Endothelial cell of umbilical vein (primary cell): ENCODE measurements around the gene RPS14. TPM values are rescaled to one million over a fixed set of nuclear protein-coding genes. Genes with fewer than 3 reads are reported as not detected.
A peak's percentile ranks its signal among the peaks of the same experiment; 100 is the strongest.

ENCODE experiments used
- BruUV-seq: library from RNA; stranded (reverse); fragments of 400-500 nt; replicated peaks from 2 replicates; lab custom pipeline; 2021; lab: Mats Ljungman, UMichigan
- CTCF ChIA-PET: fragments of 300-600, 350-600 bp; sonication (Branson Sonifier 250); formaldehyde crosslinking; loops from one replicate; lab custom pipeline; 2021; ENCODE audit warnings: antibody characterized with exemption, inconsistent platforms; lab: Charles Lee
- POLR2A ChIA-PET: fragments of 300-600, 350-600 bp; sonication (Branson Sonifier 250); formaldehyde crosslinking; loops from one replicate; lab custom pipeline; 2021; ENCODE audit warnings: antibody characterized with exemption, inconsistent platforms; lab: Charles Lee
- DNase-seq: peaks from one replicate; pipeline ENCODE4 v3.0.0-alpha.2; 2011; ENCODE audit warnings: low read depth, low spot score
- FAIRE-seq: peaks from 2 replicates; lab custom pipeline; 2011; peaks lifted over from hg19 to GRCh38; lab: Jason Lieb, UNC
- H2AFZ ChIP-seq: 2 replicates; pipeline ENCODE4 v1.6.0; 2012; ENCODE audit warnings: low read depth, low read length, control low read depth, inconsistent platforms
- H3K27ac ChIP-seq: 2 replicates; pipeline ENCODE4 v1.5.1; 2011; ENCODE audit warnings: low read depth, mild to moderate bottlenecking, control low read depth, low read length, moderate library complexity; ENCODE audit not compliant: insufficient read depth
- H3K27me3 ChIP-seq, 2 experiments: 2 replicates each; pipeline versions ENCODE4 v1.6.0 to v1.6.1; 2011; ENCODE audit warnings: low read length in 2 of 2, mixed read lengths in 1 of 2; ENCODE audit not compliant: control insufficient read depth in 2 of 2, insufficient read depth in 2 of 2
- H3K36me3 ChIP-seq, 2 experiments: 2 replicates in 1 of 2; 3 replicates in 1 of 2; pipeline ENCODE4 v1.5.1; 2011; ENCODE audit warnings: low read length in 2 of 2, mild to moderate bottlenecking in 1 of 2, moderate library complexity in 1 of 2; ENCODE audit not compliant: control insufficient read depth in 2 of 2, insufficient read depth in 2 of 2; ENCODE audit errors: extremely low read depth in 1 of 2
- H3K4me1 ChIP-seq: 3 replicates; pipeline ENCODE4 v1.5.1; 2011; ENCODE audit warnings: mild to moderate bottlenecking, low read length; ENCODE audit not compliant: control insufficient read depth, insufficient read depth; ENCODE audit errors: extremely low read depth
- H3K4me2 ChIP-seq: 2 replicates; pipeline ENCODE4 v1.6.1; 2011; ENCODE audit warnings: low read length, control low read depth, mixed read lengths; ENCODE audit not compliant: insufficient read depth
- H3K4me3 ChIP-seq, 3 experiments: fragments of 200-600 bp in 1 of 3; sonication (generic), shearing (Covaris generic) in 1 of 3; replicated peaks in 1 of 3; 2 replicates each; pipeline ENCODE4 v1.5.1; 2011 to 2016; ENCODE audit warnings: control low read depth in 3 of 3, low read length in 3 of 3, mild to moderate bottlenecking in 2 of 3, inconsistent platforms in 1 of 3, low read depth in 1 of 3, moderate library complexity in 1 of 3; ENCODE audit not compliant: insufficient read depth in 1 of 3
- H3K79me2 ChIP-seq: 2 replicates; pipeline ENCODE4 v1.6.0; 2012; ENCODE audit warnings: low read length, inconsistent platforms; ENCODE audit not compliant: control insufficient read depth, insufficient read depth
- H3K9ac ChIP-seq: replicated peaks from 2 replicates; pipeline ENCODE3; 2011; ENCODE audit warnings: low read length, control low read depth; ENCODE audit not compliant: insufficient read depth; ENCODE audit errors: extremely low read depth
- H3K9me1 ChIP-seq: replicated peaks from 3 replicates; pipeline ENCODE4 v1.6.0; 2011; ENCODE audit warnings: mild to moderate bottlenecking, low read length; ENCODE audit not compliant: control insufficient read depth, insufficient read depth; ENCODE audit errors: extremely low read depth
- H3K9me3 ChIP-seq: replicated peaks from 2 replicates; pipeline ENCODE4 v1.5.1; 2012; ENCODE audit warnings: low read length, inconsistent platforms; ENCODE audit not compliant: control insufficient read depth, insufficient read depth
- H4K20me1 ChIP-seq: replicated peaks from 2 replicates; pipeline ENCODE3; 2011; ENCODE audit warnings: mild to moderate bottlenecking, low read length; ENCODE audit not compliant: control insufficient read depth, insufficient read depth; ENCODE audit errors: extremely low read depth
- CTCF ChIP-seq, 2 donors: IDR thresholded peaks; 1 replicate in 1 of 2; 2 replicates in 1 of 2; pipeline ENCODE4 v1.5.1; 2011; ENCODE audit warnings: low read length in 2 of 2, mild to moderate bottlenecking in 2 of 2, moderate library complexity in 2 of 2, control low read depth in 1 of 2, inconsistent platforms in 1 of 2, low read depth in 1 of 2; ENCODE audit not compliant: insufficient read depth in 1 of 2; ENCODE audit errors: extremely low read depth in 1 of 2
- EZH2 ChIP-seq: IDR thresholded peaks from 2 replicates; pipeline ENCODE4 v1.6.1; 2012; ENCODE audit warnings: borderline replicate concordance, low read depth, mild to moderate bottlenecking, moderate library complexity, low read length, inconsistent platforms; ENCODE audit not compliant: severe bottlenecking
- GATA2 ChIP-seq: IDR thresholded peaks from 2 replicates; pipeline ENCODE4 v1.7.0; 2011; ENCODE audit warnings: low read depth, mild to moderate bottlenecking, moderate library complexity, mixed read lengths, low read length; ENCODE audit not compliant: insufficient read length, insufficient read depth
- POLR2A ChIP-seq: IDR thresholded peaks from 2 replicates; pipeline ENCODE4 v1.6.1; 2012; ENCODE audit warnings: low read depth, mild to moderate bottlenecking, control low read depth, low read length
- POLR2AphosphoS5 ChIP-seq: IDR thresholded peaks from 2 replicates; pipeline ENCODE4 v1.6.1; 2012; ENCODE audit warnings: low read depth, mild to moderate bottlenecking, control low read depth, low read length, moderate library complexity; ENCODE audit not compliant: insufficient read depth
- dilution Hi-C: fragments of 300-500 bp; cut with MboI; formaldehyde crosslinking; loops from one replicate; pipeline ENCODE4 v1.15.0; 2019; ENCODE audit warnings: low sequenced_read_pairs; ENCODE audit not compliant: extremely low pct_ligation_motif_present
- intact Hi-C: fragments of 100-400 bp; cut with micrococcal nuclease; formaldehyde crosslinking; loops from one replicate; pipeline ENCODE4 v1.10.0; 2022
- polyA plus RNA-seq, 4 experiments: library from polyadenylated mRNA; depleted of rRNA in 3 of 4; stranded (reverse) in 3 of 4; unstranded in 1 of 4; fragments of >200 nt; gene quantifications; 2 replicates each; pipeline versions ENCODE4 v1.2.1 to v1.2.3, GENCODE V29; 2011 to 2012; ENCODE audit warnings: missing spikeins in 1 of 4
- total RNA-seq: library from RNA; stranded (reverse); gene quantifications from 2 replicates; pipeline ENCODE4 v1.2.3, GENCODE V29; 2021
- TF ChIP-seq, protein P1 (sequence below): IDR thresholded peaks from 2 replicates; pipeline ENCODE4 v1.6.1; 2011; ENCODE audit not compliant: insufficient read depth, insufficient read length

The RPS14 gene
- total and polyA plus RNA-seq, 2 donors (not counting 3 experiments of a cell fraction or from before 2014, with no cell fraction given), result 1,852 to 5,521 TPM

- ChIA-PET CTCF (interaction anchor here (2.1 to 6.1 kb wide), 4 partner anchors 12 to 126 kb away, joined by 6 to 70 read pairs (median 10); no protein-coding TSS in a partner anchor), POLR2A (no interaction called here)
- H3K9me3 ChIP-seq, result no peaks in the 10 kb centered on the region
- H3K79me2 ChIP-seq, result no peaks in the 10 kb centered on the region
- no peak for DNase-seq
- H4K20me1 ChIP-seq, result no peaks in the 10 kb centered on the region
- dilution Hi-C loops, result no loop called here
- H3K9me1 ChIP-seq, result no peaks in the 10 kb centered on the region
- intact Hi-C loops, result loop anchor here (1.0 kb wide), 1 partner anchor 37 kb away; no protein-coding TSS in a partner anchor
- no peaks in the 10 kb centered on the region for H3K4me1 ChIP-seq
- H3K27ac ChIP-seq, result no peak overlapping the region
- no peak overlapping the region for H3K4me3 ChIP-seq
- H3K36me3 ChIP-seq, result peaks cover 5 to 30% of the 10 kb centered on the region in 2 experiments
- TF ChIP-seq CTCF (IDR thresholded peaks at IDR 0.05; ENCODE audit: extremely low read depth in 1 of 2, insufficient read depth in 1 of 2, low read depth in 1 of 2, low read length in 2 of 2), result peak; percentile 9 to 13
- TF ChIP-seq EZH2, result no peak
- no peak for TF ChIP-seq POLR2AphosphoS5
- TF ChIP-seq, protein P1, sequence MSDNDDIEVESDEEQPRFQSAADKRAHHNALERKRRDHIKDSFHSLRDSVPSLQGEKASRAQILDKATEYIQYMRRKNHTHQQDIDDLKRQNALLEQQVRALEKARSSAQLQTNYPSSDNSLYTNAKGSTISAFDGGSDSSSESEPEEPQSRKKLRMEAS, result no peak
- no peak for TF ChIP-seq POLR2A
- no peak for TF ChIP-seq GATA2
- no peaks in the 10 kb centered on the region for H3K27me3 ChIP-seq
- no peak overlapping the region for H2AFZ ChIP-seq
- FAIRE-seq, result no peak
- no peak overlapping the region for H3K9ac ChIP-seq
- H3K4me2 ChIP-seq, result no peak overlapping the region
- no TSS peak for BruUV-seq
Observed at GRCh38 chr5:150398722-150399523, 50.6 kb downstream of the RPS14 start.
